Endothelial cell of umbilical vein (primary cell): ENCODE data around the gene CCNE1.

Experiments
- EZH2 ChIP-seq: IDR thresholded peaks from 2 replicates; pipeline ENCODE4 v1.6.1; 2012; ENCODE audit warnings: borderline replicate concordance, low read depth, mild to moderate bottlenecking, moderate library complexity, low read length, inconsistent platforms; ENCODE audit not compliant: severe bottlenecking
- POLR2A ChIP-seq: IDR thresholded peaks from 2 replicates; pipeline ENCODE4 v1.6.1; 2012; ENCODE audit warnings: low read depth, mild to moderate bottlenecking, control low read depth, low read length
- POLR2AphosphoS5 ChIP-seq: IDR thresholded peaks from 2 replicates; pipeline ENCODE4 v1.6.1; 2012; ENCODE audit warnings: low read depth, mild to moderate bottlenecking, control low read depth, low read length, moderate library complexity; ENCODE audit not compliant: insufficient read depth
- TF ChIP-seq, protein P1 (sequence below), 2 donors: IDR thresholded peaks; 1 replicate in 1 of 2; 2 replicates in 1 of 2; pipeline ENCODE4 v1.5.1; 2011; ENCODE audit warnings: low read length in 2 of 2, mild to moderate bottlenecking in 2 of 2, moderate library complexity in 2 of 2, control low read depth in 1 of 2, inconsistent platforms in 1 of 2, low read depth in 1 of 2; ENCODE audit not compliant: insufficient read depth in 1 of 2; ENCODE audit errors: extremely low read depth in 1 of 2

DNA sequence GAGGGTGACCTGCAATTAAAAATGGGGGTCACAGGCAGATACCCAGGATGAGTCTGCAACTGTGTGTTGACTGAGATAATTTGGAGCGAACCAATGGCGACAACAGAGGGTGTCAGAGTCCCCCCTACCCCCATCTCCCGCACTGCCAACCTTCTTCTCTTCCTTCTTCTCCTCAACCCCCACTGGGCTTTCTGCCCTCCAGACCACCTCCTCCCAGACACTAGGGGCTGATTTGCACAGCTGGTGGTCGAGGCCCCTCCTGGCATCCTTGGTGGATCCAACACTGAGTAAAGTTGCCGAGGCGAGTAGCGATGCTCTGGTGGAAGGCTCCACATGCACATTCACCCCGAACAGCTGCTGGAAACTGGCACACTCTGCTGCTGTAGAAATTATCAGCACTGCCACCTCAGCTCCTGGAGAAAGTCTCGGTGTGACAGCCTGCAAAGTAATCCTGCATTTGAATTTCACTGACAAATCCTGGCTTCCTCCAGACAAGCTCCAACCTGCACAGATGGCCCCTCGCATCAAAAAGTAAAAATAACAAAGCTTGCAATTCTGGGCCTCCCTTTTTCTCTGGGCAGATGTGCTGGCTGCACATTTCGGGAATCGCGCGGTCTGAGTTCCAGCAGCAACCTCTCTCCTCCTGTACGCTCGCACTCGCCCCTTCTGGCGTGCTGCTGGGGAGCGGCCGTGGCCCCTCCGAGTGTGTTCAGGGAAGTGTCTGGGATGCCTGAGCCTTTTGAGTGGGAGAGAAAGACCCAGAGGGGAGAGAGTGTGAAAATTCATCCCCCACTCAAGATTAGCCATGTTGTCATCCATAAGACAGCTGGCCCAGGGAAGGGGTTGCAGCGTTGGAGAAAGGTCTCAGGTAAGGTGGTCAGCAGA lies 28.5 kb downstream of the CCNE1 start:
- TF ChIP-seq, protein P1, sequence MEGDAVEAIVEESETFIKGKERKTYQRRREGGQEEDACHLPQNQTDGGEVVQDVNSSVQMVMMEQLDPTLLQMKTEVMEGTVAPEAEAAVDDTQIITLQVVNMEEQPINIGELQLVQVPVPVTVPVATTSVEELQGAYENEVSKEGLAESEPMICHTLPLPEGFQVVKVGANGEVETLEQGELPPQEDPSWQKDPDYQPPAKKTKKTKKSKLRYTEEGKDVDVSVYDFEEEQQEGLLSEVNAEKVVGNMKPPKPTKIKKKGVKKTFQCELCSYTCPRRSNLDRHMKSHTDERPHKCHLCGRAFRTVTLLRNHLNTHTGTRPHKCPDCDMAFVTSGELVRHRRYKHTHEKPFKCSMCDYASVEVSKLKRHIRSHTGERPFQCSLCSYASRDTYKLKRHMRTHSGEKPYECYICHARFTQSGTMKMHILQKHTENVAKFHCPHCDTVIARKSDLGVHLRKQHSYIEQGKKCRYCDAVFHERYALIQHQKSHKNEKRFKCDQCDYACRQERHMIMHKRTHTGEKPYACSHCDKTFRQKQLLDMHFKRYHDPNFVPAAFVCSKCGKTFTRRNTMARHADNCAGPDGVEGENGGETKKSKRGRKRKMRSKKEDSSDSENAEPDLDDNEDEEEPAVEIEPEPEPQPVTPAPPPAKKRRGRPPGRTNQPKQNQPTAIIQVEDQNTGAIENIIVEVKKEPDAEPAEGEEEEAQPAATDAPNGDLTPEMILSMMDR (IDR thresholded peaks at IDR 0.05; ENCODE audit: extremely low read depth in 1 of 2, insufficient read depth in 1 of 2, low read depth in 1 of 2, low read length in 2 of 2): no peak
- TF ChIP-seq POLR2AphosphoS5: no peak
- no peak for TF ChIP-seq POLR2A
- TF ChIP-seq EZH2: no peak
